Stimulated activated memory B cell treated with anti-CD40 and anti-IgM and Interleukin-4, amounts not matched to agents 10 μg/mL and 1 μg/mL and 100 μg/mL, for 72 hours (primary cell): ENCODE results near the gene MDN1.
A peak's percentile ranks its signal among the peaks of the same experiment; 100 is the strongest.

Experiments used
- ATAC-seq: fragments of 150-1000 bp; cut with Tn5 transposase; 2 replicates; pipeline ENCODE4 v1.10.0; 2021
- H3K27ac Mint-ChIP-seq: one replicate; pipeline ENCODE4 v1.8.0; 2022; ENCODE audit warnings: mild to moderate bottlenecking, mixed read lengths
- H3K27me3 Mint-ChIP-seq: one replicate; pipeline ENCODE4 v1.8.0; 2022; ENCODE audit warnings: mixed read lengths
- H3K36me3 Mint-ChIP-seq: one replicate; pipeline ENCODE4 v1.8.0; 2022; ENCODE audit warnings: mixed read lengths
- H3K4me1 Mint-ChIP-seq: one replicate; pipeline ENCODE4 v1.8.0; 2022; ENCODE audit warnings: mixed read lengths
- H3K4me3 Mint-ChIP-seq: one replicate; pipeline ENCODE4 v1.8.0; 2022; ENCODE audit warnings: mild to moderate bottlenecking, moderate library complexity, mixed read lengths
- H3K9me3 Mint-ChIP-seq: one replicate; pipeline ENCODE4 v1.8.0; 2022; ENCODE audit warnings: mixed read lengths

MDN1 gene

DNA sequence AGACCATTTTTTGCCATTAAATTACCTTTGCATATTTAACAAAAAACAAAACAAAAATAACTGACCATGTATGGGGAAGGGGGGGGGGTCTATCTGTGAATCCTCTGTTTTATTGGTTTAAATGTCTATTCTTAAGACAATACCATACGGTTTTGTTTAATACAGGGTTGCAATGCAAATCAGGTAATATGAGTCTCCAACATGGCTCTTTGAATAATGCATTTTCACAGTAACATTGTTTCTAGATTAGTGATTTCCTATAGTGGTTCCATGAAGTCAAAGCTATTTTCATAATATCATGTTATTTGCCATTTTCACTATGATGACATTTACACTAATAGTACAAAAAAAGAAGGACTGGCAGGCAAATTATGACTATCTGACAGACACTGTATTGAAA, 116.3 kb downstream of the MDN1 start:
- H3K27me3 Mint-ChIP-seq, result no peaks in the 10 kb centered on the region
- H3K4me3 Mint-ChIP-seq, result no peak overlapping the region
- no peak for ATAC-seq
- H3K4me1 Mint-ChIP-seq, result no peaks in the 10 kb centered on the region
- no peaks in the 10 kb centered on the region for H3K9me3 Mint-ChIP-seq
- H3K36me3 Mint-ChIP-seq, result peaks cover 74% of the 10 kb centered on the region
- no peak overlapping the region for H3K27ac Mint-ChIP-seq

DNA sequence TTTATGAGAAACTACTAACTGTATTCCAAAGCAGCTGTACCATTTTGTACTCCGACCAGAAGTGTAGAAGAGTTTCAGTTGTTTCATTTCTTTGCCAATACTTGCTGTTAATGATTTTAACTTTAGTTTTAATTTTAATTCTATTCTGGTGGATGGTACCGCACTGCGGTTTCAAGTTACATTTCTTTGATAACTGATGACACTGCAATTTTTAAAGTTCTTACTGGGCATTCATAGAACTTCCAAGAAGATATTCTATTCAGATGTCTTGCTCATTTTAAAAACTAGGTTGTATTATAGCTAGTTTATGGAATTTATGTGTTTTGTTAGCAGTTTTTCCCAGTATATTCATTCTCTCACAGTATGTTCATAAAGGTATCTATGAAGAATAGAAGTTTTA, 117.2 kb downstream of the MDN1 start:
- Mint-ChIP-seq H3K4me3 (no peak overlapping the region), H3K27ac (no peak overlapping the region), H3K27me3 (no peaks in the 10 kb centered on the region), H3K4me1 (no peaks in the 10 kb centered on the region), H3K9me3 (no peaks in the 10 kb centered on the region), H3K36me3 (peaks cover 72% of the 10 kb centered on the region)
- no peak for ATAC-seq

- no peak for ATAC-seq
- H3K27ac Mint-ChIP-seq, result no peak overlapping the region
- no peaks in the 10 kb centered on the region for H3K9me3 Mint-ChIP-seq
- H3K27me3 Mint-ChIP-seq, result no peaks in the 10 kb centered on the region
- H3K4me1 Mint-ChIP-seq, result peaks cover 7% of the 10 kb centered on the region
- H3K4me3 Mint-ChIP-seq, result no peak overlapping the region
- H3K36me3 Mint-ChIP-seq, result peaks cover 80% of the 10 kb centered on the region
Measured at GRCh38 chr6:89695667-89696066, 123.9 kb downstream of the MDN1 start.

DNA sequence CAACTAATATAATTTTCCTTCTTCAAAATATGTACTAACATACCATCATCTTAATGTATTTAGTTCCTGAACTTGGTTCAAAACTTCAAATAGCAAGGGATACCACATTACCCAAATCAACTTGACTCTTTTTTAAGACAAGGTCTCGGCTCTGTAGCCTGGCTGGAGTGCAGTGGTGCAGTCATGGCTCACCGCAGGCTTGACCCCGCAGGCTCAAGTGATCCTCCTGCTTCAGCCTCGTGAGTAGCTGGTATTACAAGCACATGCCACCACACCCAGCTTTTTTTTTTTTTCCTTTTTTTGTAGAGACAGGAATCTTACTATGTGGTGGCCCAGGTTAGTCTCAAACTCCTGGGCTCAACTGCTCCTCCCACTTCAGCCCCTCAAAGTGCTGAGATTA, 125.2 kb downstream of the MDN1 start:
- ATAC-seq, result no peak
- Mint-ChIP-seq H3K36me3 (peaks cover 79% of the 10 kb centered on the region), H3K4me1 (peaks cover 19% of the 10 kb centered on the region), H3K9me3 (no peaks in the 10 kb centered on the region), H3K27ac (no peak overlapping the region), H3K4me3 (no peak overlapping the region), H3K27me3 (no peaks in the 10 kb centered on the region)

DNA sequence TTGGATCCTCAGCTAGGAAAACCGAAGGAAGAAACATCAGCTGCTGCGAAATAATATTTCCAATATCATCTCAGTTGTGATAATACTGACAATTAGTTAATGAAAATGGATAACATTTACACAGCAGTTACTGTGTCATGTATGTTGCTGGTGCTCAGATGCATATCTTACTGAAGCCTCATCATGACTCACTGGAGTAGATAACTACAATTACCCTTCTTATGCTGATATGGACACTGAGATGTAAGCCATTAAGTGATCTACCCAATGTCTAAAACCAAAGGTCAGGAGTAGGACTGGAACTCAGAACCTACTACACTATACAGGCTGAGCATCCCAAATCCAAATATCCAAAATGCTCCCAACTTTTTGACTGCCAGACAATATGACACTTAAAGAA, 126.4 kb downstream of the MDN1 start:
- Mint-ChIP-seq H3K9me3 (no peaks in the 10 kb centered on the region), H3K27me3 (no peaks in the 10 kb centered on the region), H3K4me3 (no peak overlapping the region), H3K4me1 (peaks cover 19% of the 10 kb centered on the region), H3K36me3 (peaks cover 85% of the 10 kb centered on the region), H3K27ac (no peak overlapping the region)
- no peak for ATAC-seq

DNA sequence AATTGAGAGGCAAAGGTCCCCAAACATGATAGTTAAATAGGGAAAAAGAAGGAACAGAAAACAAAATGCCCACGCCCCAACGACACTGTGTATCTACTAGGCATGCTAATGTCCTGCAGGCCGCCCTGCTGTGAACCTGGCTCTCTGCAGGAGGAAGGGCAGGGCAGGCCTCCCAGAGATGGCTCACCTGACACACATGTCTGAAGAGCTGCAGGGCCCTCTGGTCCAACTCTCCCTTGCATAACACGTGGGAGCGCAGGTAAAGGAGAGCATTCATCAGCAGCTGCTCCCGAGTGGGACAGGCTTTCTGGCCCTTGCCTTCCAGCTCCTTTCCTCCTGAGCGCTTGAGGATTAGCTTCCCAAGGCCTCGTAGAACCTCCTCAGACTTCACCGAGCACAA, 127.3 kb downstream of the MDN1 start:
- Mint-ChIP-seq H3K4me1 (peaks cover 19% of the 10 kb centered on the region), H3K9me3 (no peaks in the 10 kb centered on the region), H3K27me3 (no peaks in the 10 kb centered on the region), H3K27ac (no peak overlapping the region), H3K4me3 (no peak overlapping the region), H3K36me3 (peaks cover 86% of the 10 kb centered on the region)
- ATAC-seq, result no peak

DNA sequence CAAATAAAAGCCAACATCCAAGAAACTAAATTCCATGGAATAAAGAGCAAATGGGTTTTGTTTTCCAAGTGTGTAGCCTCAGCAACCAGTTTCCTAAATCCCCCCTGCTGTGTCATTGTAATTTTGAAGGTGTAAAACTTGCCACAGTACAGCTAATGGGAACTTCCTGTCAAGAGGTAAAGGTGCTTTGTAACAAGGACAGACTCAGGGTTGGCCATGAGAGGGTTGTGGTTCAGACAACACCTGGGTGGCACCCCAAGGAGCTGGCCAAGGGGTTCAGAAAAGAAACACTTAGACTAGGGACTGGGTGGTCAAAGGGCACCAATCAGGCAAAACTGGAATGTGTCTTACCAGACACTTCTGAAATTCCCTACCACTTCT, 128.7 kb downstream of the MDN1 start:
- H3K27ac Mint-ChIP-seq, result peak overlapping the region; percentile 60
- no peak for ATAC-seq
- peaks cover 78% of the 10 kb centered on the region for H3K36me3 Mint-ChIP-seq
- H3K9me3 Mint-ChIP-seq, result no peaks in the 10 kb centered on the region
- H3K4me1 Mint-ChIP-seq, result peaks cover 19% of the 10 kb centered on the region
- H3K4me3 Mint-ChIP-seq, result no peak overlapping the region
- no peaks in the 10 kb centered on the region for H3K27me3 Mint-ChIP-seq

DNA sequence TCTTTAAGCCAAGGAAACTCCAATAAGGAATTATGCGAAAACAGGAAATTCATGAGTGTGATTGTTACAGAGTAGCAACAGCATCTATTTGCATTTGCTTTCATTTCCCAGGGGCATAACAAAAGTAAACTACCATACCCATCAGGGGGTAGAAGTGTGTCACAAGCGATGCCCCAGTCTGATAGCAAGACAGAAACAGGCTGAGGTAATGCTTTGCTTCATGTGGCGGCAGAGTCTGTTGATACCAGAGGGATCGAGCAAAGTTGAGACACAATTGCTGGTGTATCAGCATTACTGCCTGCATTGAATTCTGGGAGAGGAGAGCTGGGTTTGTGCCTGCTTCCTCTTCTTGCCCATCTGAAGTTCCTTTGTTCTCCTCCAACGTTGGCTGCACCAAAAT, 129.9 kb downstream of the MDN1 start:
- ATAC-seq, result no peak
- Mint-ChIP-seq H3K36me3 (peaks cover 78% of the 10 kb centered on the region), H3K27me3 (no peaks in the 10 kb centered on the region), H3K4me1 (peaks cover 19% of the 10 kb centered on the region), H3K27ac (no peak overlapping the region), H3K4me3 (no peak overlapping the region), H3K9me3 (no peaks in the 10 kb centered on the region)

DNA sequence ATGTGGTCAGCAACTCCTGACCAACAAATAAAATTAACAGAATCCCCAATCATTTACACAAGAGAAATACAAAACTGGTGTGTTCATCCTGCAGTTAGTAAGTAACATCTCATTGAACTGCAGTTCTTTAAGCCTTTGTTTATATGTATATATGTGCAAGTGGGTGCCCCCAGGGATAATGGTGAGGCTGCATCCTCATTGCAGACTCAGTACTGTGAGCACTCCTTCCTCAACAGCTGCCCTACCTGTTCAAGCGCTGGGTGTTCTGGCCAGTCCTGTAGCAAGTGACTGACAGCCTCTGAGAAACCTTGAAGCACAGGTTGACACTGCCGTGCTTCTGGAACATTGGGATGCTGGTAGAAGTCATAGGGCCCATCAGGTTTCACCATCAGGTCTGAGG, 131.3 kb downstream of the MDN1 start:
- Mint-ChIP-seq H3K36me3 (peaks cover 76% of the 10 kb centered on the region), H3K27ac (no peak overlapping the region), H3K4me3 (no peak overlapping the region), H3K4me1 (peaks cover 19% of the 10 kb centered on the region), H3K9me3 (no peaks in the 10 kb centered on the region), H3K27me3 (no peaks in the 10 kb centered on the region)
- no peak for ATAC-seq

GRCh38 chr6:89685311-89685710, 134.3 kb downstream of the MDN1 start:
- Mint-ChIP-seq H3K4me3 (no peak overlapping the region), H3K27ac (no peak overlapping the region), H3K4me1 (peaks cover 8% of the 10 kb centered on the region), H3K9me3 (no peaks in the 10 kb centered on the region), H3K27me3 (no peaks in the 10 kb centered on the region), H3K36me3 (peaks cover 57% of the 10 kb centered on the region)
- no peak for ATAC-seq

DNA sequence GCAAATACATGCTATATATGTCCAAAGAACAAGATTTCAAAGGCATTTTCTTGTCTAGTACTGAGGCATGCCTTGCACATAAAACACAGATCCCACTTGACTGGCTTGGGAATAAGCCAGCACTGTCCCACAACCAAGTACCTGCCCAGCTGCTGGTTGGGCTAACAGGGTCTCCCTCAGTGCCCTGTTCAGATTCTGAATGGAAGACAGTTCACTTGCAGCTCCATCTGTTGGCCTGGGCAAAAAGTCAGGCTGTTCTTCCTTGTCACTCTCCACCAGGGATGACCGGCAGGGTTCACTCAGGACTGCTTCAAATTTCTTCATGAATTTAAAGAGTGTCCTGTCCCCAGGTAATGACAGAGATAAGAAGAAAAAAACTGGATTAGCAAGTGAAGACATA, 136.6 kb downstream of the MDN1 start:
- H3K36me3 Mint-ChIP-seq, result peaks cover 56% of the 10 kb centered on the region
- no peaks in the 10 kb centered on the region for H3K27me3 Mint-ChIP-seq
- no peaks in the 10 kb centered on the region for H3K9me3 Mint-ChIP-seq
- no peak for ATAC-seq
- H3K4me1 Mint-ChIP-seq, result no peaks in the 10 kb centered on the region
- no peak overlapping the region for H3K4me3 Mint-ChIP-seq
- no peak overlapping the region for H3K27ac Mint-ChIP-seq

DNA sequence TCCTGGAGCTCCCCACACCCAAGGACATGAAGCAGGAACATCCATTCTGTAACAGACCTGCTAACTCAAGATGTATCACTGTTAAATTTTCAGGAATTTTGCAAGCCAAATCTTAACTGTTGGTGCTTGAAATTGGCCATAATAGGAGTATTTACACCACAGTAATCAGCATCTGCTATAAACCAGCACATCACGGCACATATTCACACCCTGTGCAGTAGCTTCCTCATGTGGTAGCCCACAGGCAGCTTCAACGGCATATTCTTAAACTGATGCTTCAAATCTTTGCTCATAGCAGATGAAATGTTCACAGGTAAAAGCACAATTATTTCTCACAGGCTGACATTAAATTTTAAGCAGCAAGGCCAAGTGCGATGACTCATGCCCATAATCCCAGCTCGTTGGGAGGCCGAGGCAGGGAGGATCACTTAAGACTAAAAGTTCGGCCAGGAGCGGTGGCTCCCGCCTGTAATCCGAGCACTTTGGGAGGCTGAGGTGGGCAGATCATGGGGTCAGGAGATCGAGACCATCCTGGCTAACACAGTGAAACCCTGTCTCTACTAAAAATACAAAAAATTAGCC, 137.5 kb downstream of the MDN1 start:
- Mint-ChIP-seq H3K36me3 (peaks cover 53% of the 10 kb centered on the region), H3K27me3 (no peaks in the 10 kb centered on the region), H3K4me1 (no peaks in the 10 kb centered on the region), H3K4me3 (no peak overlapping the region), H3K27ac (no peak overlapping the region), H3K9me3 (no peaks in the 10 kb centered on the region)
- no peak for ATAC-seq

DNA sequence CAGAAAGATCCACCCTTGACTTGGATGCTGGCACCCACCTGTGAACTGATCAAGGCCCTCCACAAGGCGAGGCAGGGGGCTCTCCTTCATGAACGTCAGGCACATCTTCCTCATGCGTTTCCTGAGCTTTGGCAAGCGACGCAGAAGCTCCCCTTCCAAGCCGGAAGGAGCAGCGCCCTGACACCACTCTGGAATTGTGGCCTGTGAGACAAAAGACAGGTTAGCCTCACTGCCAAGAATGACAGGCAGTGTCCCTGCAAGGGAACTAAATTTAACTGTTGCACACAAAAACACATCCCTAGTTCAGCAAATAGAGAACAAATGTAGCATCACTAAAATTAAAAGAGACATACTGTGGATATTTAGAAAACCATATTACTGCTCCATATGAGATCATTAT, 139.0 kb downstream of the MDN1 start:
- H3K4me3 Mint-ChIP-seq, result no peak overlapping the region
- no peaks in the 10 kb centered on the region for H3K9me3 Mint-ChIP-seq
- peaks cover 59% of the 10 kb centered on the region for H3K36me3 Mint-ChIP-seq
- H3K4me1 Mint-ChIP-seq, result no peaks in the 10 kb centered on the region
- ATAC-seq, result no peak
- no peaks in the 10 kb centered on the region for H3K27me3 Mint-ChIP-seq
- no peak overlapping the region for H3K27ac Mint-ChIP-seq

DNA sequence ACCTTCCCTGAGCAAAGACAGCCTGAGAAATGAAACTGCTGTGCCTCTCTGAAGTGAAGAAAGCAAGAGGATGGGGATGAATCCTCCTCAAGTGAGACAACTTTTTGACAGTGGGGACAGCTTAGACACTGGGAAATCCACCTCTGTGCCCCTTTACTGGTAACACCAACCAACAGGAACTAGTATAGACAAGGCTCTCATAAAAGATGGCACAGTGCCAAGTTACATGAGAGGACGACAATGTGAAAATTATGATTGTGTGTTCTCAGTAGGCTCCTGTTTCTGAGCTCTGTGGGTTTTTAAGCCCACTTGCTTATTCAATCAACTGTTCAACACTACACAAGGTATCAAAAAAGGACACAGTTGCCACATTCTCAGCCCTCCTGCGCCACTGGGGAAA, 139.4 kb downstream of the MDN1 start:
- Mint-ChIP-seq H3K4me3 (no peak overlapping the region), H3K4me1 (no peaks in the 10 kb centered on the region), H3K27ac (no peak overlapping the region)

GRCh38 chr6:89679215-89680120, 140.1 kb downstream of the MDN1 start:
- Mint-ChIP-seq H3K9me3 (no peaks in the 10 kb centered on the region), H3K4me1 (no peaks in the 10 kb centered on the region), H3K27me3 (no peaks in the 10 kb centered on the region), H3K36me3 (peaks cover 58% of the 10 kb centered on the region), H3K27ac (no peak overlapping the region), H3K4me3 (no peak overlapping the region)
- ATAC-seq, result no peak

More for the DNA sequence above, 139.4 kb downstream of the MDN1 start:
- ATAC-seq, result no peak
- H3K9me3 Mint-ChIP-seq, result no peaks in the 10 kb centered on the region
- peaks cover 59% of the 10 kb centered on the region for H3K36me3 Mint-ChIP-seq
- no peaks in the 10 kb centered on the region for H3K27me3 Mint-ChIP-seq

DNA sequence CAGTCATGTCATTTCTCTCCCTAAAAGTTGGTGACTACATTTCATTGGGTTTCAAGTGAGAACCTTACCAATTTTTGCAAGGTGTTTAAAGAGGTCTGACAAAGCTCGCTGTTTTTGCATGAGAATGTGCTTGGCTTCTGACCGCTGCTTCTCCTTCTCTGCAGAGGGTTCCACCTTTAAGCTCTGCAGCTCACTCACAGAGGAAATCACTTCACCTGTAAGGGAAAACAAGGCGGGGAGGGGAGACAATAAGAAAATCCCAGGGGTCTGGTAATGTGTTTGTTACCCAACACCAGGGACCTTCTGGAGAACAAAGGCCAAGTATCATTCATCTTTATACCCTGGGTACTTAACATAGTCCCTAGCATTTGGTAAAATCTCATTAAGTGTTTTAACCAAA, 141.1 kb downstream of the MDN1 start:
- Mint-ChIP-seq H3K27ac (no peak overlapping the region), H3K4me1 (no peaks in the 10 kb centered on the region), H3K27me3 (no peaks in the 10 kb centered on the region), H3K36me3 (peaks cover 49% of the 10 kb centered on the region), H3K9me3 (no peaks in the 10 kb centered on the region), H3K4me3 (no peak overlapping the region)
- ATAC-seq, result no peak
